ENCODE results near the gene CELSR1.

Gene CELSR1

DNA sequence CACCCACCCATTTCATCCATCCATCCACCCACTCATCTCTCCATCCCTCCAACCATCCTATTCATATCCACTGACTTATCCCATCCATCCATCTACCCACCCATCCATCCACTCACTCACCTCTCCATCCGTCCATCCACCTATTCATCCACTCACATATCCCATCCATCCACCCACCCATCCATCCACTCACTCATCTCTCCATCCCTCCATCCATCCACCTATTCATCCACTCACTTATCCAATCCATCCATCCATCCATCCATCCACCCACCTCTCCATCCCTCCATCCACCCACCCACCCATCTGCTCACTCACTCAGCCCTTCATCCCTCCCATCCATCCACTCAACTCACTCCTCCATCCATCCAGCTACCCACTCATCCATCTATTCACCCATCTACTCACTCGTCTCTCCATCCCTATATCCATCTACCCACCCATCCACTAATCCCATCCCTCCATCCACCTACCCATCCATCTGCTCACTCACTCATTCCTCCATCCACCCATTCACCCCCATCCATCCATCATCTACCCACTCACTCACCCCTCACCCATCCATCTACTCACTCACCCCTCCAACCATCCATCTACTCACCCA lies 165.7 kb downstream of the CELSR1 start:
- DNase-seq = no peak

DNA sequence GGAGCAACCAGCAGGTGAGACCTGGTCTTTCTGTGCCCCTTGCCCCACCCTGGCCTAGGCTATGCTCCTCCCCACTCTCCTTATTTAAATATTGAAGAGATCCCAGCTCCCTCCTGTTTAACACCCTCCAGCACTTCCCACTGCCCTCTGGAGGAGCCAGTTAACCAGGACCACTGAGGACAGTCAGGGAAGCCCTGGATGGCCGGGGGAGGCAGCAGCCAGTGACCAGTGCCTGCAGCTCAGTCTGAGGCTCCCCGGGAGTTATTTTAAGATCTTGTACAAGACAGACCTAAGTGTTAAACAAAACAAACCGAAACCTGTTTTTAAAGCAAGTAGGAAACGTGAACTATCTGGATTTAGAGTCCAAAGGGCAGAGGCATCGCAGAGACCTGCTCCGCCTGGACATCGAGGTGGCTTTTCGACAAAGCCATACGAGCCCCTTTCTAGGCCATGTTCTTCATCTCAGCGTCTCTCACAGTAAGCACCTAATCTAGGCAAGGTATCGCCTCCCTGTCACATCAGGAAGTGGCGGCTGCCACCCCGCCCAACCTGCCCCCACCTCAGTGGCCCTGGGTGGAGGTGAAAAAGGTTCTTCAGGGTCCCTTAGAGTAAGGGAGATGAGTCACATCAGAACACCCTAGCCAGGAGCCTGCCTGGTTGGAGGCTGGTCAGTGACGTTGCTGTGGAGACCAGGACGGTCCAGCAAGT lies 166.7 kb downstream of the CELSR1 start:
- DNase-seq = no peak

DNA sequence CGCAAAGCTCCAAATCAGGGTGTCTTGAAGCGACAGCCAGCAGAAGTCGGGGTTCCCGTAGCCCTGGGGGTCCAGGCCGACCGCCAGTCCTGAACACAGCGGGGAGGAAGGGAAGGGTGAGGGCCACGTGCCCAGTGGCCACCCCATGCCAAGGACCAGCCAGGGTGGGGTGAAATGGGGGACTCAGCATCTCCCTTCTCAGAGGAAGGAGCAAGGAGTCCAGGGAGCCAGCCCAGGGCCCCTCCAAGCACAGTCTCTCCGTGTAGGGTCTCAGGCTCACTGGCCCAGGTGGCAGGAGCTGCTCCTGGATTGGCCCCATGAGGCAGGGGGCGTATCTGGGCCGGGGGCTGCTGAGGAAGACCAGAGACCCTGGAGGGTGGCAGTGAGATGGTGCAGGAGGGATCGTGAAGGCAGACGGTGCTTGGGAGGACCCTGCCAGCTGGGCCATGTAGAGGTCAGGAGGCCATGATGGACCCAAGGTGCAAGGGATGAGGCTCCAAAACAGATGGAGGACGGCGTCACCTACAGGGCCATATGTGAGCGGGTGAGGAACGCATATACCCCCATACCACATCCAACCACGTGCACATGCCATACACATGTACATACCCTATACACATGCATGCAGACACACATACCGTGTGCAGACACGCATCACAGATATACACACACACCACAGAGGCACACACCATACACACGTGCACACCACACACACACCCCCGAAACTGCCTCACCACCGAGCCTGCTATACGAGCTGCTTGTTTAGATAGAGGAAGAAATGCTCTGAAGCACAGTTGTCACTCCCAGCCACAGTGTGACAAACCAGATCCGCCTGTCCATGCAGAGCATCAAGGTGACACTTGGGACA lies 167.5 kb downstream of the CELSR1 start:
- no peak for DNase-seq

DNA sequence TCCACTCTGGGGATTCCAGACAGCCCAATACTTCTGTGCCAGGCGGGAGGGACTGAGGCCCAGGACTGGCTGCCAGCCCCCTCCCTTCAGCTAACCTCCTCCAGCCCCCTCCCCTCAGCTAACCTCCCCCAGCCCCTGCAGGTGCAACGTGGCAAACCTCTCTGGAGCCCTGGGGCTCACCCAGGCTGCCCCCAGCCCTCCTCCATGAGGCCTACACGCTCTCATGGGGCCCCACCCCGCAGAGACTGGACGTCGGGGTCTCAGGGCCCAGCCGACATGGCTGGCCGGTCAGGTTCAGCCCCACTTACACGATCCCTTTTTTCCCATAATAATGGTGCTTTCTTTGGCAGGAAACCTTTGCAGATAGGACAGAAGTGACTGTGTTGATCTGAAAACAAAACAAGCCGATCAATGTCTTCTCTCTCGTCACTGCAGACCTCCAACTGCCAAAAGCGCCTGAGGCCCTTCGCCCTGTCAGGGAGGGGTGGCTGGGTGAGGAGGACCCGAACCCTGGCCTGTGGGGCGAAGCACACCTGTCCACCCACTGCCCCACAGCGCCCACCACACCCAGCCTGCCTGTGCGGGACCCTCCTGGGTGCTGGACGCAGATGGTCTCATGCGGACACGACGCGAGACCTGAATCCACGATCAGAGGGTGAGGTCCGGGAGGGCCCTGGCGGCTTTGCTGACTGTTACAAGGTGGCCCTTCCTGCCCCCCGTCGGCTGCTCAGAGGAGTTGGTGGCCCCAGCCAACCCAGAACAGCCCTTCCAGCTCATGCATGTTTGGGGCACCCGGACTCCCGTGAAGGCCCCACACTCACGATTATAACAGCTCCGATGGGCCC lies 168.3 kb downstream of the CELSR1 start:
- DNase-seq = no peak

DNA sequence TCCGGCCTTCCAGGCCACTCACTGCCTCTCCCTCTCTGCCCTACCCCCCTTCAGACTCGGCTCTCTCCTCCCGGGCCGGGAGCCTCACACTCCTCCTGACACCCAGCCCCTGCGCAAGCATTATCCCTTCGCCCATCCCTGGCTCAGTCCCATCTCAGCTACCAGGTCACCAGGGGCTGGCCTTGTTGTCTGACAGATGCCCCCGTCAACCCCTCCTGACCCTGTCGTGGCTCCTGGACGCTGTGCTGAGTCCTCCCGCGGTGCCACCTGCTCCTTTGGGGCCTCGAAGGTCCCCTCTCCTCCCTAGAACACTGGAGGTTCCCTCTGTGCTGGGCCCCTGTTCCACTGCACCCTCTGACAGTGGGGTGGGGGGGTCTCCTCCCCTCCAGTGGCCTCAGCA lies 169.0 kb downstream of the CELSR1 start:
- DNase-seq = no peak

DNA sequence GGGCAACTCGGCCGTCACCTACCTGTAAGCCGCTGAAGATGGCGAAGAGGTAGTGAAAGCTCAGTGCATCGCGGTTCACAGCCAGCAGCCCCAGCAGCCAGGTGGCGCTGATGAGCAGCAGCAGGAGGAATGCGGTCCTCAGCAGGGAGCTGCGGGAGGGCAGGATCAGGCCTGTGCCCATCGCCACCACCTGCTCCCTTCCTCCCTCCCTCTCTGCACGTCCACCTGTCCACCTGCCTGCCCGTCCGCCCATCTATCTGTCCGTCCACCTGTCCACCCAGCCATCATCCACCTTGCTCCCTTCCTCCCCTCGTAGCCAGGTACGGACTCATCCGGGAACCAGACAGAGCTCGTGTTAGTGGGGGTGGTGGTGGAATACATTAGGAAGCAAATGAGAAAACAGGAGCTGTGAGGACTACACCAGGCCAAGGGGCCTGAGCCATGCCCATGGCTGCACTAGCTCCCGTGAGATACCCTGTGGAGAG lies 169.7 kb downstream of the CELSR1 start:
- DNase-seq = no peak

DNA sequence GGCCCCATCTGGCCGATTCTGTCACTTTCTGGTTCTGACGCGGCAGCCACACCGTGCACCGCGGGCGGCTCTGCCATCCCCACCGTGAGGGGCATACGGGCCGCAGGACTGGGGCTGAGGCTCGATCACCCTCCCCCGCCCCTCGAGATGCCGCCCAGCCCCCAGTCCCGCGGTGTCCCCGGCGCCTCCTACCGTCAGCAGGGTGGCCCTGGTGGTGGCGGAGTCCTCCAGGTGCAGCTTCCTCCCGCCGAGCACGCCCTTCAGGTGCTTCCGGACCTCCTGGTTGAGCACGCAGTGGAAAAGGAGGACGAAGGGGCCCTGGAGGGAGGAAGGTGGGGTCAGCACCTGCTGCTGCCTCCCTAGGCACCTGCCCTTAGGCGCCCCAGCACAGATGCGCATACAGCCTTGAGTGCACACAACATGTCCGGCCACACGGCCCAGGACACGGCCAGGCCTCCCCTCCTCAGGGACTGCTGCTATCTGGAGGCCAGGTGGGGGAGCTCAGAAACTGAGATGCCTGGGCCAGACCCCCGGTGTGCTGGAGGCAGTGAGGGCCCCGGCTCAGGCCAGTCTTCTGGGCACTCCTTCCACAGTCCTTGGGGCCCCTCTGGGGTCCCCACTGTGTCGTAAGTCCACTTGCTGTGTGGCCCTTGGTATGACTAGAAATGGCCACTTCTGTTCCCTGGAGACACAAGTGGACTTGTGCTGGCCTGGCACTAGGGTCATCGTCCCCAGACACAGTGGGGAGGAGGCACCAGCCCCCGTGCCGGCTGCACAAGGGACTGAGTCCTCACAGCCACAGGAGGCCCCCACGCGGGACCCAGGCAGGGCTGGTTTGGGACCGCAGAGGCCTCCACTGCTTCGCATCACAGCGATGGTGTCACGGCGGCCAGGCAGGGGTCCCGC lies 170.4 kb downstream of the CELSR1 start:
- DNase-seq = no peak

DNA sequence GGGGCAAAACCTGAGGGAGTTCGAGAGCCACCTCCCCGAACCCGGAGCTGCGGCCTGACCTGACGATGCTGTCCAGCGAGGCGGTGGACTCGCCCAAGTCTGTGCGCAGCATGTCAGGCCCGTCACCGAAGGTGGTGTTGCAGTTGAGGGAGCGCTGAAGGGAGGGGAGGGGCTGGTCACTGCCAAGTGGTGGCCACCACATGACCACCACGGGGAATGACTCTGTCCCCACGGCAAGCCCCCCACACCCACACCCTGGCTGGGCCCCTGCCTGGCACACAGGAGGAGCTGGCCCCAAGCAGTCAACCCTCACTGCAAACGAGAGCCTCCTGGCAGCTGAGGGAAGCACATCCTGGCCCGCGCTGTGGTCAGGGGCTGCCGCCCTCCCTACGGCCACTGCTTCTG lies 171.1 kb downstream of the CELSR1 start:
- no peak for DNase-seq

DNA sequence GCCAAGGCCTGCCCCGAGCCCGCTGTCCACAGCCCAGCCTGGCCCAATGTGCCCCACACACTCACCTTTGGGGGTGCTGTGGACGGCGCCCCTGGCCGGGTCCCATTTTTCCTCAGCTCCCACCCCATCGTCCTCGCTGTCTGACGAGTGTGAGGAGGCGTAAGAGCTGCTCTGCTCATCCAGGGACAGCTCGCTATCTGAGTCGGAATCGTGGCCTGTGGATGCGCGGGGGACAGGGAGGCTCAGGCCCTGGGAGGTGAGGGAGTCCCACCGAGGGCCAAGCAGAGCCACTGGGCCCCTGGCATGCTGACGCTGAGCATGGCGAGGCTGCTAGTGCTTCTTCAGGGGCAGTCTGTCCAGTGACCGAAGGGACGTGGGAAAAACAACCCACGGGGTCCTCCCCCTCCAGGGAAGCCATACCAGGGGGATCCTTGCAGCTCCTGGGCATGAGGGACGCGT lies 172.2 kb downstream of the CELSR1 start:
- no peak for DNase-seq

DNA sequence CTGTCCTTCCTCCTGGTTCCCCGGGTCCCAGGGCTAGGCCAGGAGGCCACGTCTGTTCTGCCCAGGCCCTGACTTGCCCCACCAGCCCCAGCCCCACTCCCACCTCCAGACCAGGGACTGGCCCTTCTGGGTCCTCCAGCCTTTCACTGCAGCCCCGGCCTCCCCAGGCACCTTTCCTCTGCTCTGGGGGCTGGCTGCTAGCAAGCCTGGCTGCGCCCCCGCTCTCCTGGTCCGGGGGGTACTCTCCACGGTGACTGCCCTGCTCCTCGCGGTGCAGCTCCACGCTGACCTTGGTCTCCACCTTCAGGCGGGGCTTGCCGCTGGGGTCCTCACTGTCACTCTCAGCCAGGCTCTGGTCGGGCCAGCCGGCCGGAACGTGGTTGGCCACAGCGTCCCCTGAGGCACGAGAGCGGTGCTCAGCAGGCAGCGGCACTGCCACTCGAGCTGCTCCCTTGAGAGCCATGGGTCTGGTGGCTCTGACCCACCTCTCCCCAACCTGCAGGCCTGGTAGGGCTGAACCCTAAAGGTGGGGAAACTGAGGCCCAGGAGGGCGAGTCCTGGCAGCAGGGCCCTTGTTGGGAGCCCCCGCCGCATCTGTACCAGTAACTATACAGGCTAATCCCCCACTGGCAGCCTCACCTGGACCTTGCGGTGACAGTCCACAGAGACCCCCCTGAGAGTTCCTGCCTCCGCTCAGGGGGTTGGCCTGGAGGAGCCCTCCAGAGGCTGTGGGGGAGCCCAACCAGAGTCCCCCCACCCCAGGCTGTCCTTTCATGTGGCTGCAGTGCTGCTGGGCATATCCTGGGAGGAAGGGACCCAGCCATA lies 172.9 kb downstream of the CELSR1 start:
- DNase-seq = no peak

DNA sequence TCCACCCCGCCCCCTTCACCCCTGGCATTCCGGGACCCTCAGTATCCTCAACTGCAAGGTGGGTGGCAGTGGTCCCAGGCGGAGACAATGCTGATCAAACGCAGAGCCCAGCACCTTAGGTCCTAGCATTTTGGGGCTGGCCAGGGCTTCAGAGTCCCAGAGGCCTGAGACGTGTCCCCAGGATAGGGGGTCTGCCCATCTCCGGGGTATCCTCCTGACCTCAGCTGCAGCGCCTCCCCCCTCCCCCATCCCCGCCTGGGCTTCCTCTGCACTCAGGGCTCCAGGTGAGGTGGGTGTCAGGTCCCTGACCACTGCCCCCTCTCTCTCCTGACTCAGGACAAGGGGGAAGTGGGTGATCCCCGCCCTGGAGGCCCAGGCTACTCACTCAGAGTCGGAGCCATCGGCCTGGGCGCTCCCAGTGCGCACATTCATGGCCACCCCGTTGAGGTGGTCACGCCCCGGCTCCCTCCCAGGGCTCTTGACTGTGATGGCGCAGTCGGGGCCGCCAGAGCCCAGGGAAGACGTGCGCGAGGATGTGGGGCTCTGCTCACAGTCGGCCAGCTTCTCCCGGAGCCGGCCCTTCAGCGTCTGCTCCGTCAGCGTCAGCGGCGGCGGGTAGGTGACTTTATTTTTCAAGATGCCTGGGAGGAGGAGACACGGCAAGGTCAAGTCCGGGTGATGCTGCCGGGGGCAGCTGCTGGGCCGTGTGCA lies 173.7 kb downstream of the CELSR1 start:
- DNase-seq = no peak

DNA sequence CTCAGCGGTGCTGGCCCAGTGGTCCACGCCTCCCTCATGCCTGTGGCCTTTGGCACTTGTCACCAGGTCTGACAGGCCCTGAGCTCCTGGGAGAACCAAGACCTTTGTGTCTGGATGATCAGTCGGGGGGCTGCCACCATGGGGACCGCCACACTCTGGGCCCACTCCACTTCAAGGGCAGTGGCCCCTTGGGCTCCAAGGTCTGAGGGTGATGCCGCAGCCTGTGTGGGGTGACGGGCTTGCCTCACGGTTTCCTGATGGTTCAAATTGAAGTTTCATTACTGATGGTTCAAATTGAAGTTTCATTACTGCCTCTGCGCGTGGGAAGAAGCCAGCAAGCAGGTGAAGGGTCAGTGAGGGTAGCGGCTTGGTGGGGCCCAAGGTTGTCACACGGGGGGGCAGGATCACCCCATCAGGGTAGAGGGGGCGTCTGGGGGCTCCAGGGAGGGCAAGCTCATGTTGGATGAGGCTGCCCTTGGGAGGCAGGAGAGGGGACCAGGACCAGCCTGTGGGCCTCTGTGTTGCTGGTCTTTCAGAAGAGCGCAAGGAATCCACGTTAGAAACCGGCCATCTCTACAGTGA lies 174.4 kb downstream of the CELSR1 start:
- DNase-seq = no peak

DNA sequence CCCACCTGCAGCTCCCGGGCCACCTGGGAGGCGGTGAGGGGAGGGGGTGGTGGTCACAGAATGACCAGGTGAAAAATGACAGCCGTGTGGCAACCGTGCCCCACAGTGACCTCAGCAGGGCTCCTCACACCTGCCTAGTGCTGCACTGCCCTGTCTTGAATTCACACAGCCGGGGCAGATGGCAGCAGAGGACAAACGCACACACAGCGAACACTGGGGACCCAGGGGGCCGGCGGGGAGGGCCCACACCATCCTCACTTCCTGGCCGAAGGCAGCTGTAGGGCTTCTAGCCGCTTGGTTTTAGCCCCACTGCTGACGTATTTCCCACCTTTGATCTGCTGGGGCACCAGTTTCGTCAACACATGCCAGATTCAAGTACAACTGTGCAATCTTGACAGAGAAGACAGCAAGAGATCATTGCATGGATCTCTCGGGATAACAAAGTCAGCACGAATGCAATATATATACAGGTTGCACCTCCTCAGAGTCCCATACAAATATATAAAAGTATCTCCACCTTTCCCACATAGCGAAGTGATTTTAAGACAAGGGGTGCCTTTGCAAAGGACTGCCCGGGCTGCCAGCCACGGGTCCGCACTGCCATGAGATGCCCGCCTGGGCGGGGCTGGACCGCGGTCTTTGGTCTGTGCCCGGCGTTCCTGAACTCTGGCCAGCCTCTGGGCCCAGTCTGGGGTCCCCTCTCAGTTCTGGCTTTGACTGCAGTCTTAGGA lies 175.1 kb downstream of the CELSR1 start:
- no peak for DNase-seq

DNA sequence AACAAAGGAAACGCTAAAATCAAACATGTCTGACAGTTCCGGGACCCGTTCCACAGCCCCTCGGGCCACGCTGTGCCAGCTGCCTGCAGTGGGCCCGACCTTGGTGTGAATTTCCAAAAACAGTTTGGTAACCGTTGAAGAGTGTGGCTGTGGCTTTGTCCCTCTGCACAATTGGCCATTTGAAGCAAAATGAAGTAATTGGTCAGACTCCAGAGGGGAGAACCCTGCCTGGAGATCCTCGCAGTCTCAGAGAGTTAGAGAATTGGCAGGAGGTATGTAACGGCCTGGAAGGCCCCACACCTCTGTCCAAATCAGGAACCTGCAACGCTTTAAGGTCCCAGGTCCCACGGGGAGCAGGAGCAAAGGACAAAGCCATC lies 175.6 kb downstream of the CELSR1 start:
- DNase-seq = no peak

DNA sequence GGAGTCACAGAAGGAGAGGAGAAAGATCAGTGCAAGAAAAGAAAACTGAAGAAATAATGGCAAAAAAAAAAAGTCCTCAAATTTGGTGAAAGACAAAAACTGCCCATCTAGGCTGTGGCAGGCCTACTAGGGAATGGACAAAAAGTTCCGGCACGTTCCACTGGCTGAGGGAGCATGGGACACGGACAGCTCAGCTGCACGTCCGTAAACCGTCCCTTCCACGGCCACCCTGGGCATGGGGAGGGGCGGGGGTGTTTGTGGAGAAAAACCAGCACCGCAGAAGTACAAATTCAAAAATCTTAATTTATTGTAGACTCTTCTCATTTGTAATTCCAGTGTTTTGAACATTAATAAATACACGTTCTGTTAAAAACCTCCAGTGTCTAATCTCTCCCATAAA lies 176.5 kb downstream of the CELSR1 start:
- DNase-seq = no peak

DNA sequence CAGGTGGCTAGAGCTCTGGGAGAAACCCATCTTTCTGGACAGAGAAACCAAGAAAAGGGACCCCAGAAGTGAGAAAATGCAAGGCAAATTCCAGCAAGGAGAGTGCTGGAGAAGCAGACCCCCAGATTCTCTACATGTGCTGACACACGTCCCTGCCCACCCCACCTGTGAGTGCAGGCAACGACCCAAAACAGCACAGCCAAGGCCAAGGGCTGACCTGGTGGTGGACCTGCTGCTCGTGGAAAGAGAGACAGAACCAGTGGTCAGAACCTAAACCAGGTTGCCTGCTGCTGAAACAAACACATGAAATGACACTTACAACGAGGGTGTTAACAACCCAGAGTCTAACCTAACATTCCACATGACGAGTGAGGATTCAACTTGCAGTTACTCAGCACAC lies 177.3 kb downstream of the CELSR1 start:
- no peak for DNase-seq

DNA sequence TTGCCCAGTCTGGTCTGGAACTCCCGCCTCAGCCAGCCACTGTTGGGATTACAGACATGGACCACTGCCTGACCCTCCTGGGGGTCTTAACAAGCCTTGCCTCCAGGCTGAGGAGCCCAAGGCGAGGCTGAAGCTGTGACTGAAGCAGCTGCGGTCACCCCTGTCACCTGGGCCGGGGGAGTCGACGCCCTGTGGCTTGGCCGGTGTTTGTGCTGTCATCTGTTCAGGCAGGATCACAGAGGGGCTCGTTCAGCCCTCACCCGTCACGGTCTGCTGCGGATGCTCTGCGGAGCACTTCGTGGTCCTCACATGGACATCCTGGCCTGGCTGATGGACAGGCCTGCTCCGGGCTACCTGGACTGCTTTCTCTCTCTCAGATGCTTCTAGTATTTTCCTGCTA lies 178.1 kb downstream of the CELSR1 start:
- DNase-seq = no peak

DNA sequence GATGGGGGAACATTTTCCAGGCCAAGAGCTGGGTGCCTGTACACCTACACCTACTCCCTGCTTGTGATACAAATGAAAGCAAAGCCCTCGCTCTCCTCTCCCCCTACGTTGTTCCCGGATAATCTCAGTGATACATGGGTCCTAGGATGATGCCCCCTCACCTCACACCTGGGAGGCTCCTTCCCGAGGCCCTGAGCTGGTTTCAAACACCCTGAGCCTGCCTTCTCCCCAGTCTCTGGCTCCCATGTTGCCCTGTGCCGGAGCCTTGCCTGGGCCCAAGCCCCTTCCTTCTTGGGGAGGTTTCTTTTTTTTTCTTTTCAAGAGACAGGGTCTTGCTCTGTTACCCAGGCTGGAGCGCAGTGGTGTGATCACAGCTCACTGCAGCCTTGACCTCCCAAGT lies 178.7 kb downstream of the CELSR1 start:
- DNase-seq = no peak
